Embryonic facial prominence (tissue), 1 donor: ENCODE data around the gene EIF2AK2.
A peak's percentile ranks its signal among the peaks of the same experiment; 100 is the strongest.
"Not testable (repeated sequence)": the region's sequence is repeated elsewhere in the genome, so short reads cannot be mapped to it uniquely, and the experiment has no call there.

Source experiments
- DNase-seq: peaks from one replicate; pipeline ENCODE4 v3.0.0-alpha.2; 2016; ENCODE audit errors: extremely low spot score

Gene EIF2AK2

GRCh38 chr2:37156857-37157714 lies at the start of gene EIF2AK2:
EIF2AK2 (minus strand) TSS chr2:37156980; CDS start chr2:37147806, 9,174 bp downstream.
- peak; percentile 70 for DNase-seq

GRCh38 chr2:37205689-37206341 lies 49.0 kb upstream of the EIF2AK2 start:
- no peak for DNase-seq

GRCh38 chr2:37205071-37205661 lies 48.4 kb upstream of the EIF2AK2 start:
- DNase-seq: not testable (repeated sequence)

GRCh38 chr2:37203708-37204107 lies 46.9 kb upstream of the EIF2AK2 start:
- no peak for DNase-seq

- no peak for DNase-seq
These were observed 45.0 kb upstream of the EIF2AK2 start for GRCh38 chr2:37201766-37202165.

- DNase-seq: no peak
These were observed 44.4 kb upstream of the EIF2AK2 start for GRCh38 chr2:37201208-37201607.

- no peak for DNase-seq
These were observed 41.9 kb upstream of the EIF2AK2 start for GRCh38 chr2:37198681-37199065.

GRCh38 chr2:37196320-37197195 lies 39.8 kb upstream of the EIF2AK2 start, which contains the start of gene CEBPZOS:
CEBPZOS (plus strand) TSS chr2:37196496; CDS start chr2:37199705, 3,209 bp downstream.
- DNase-seq: peak; percentile 73

GRCh38 chr2:37195862-37196319 lies 39.1 kb upstream of the EIF2AK2 start:
- DNase-seq: not testable (repeated sequence)

GRCh38 chr2:37192551-37192950 lies 35.8 kb upstream of the EIF2AK2 start:
- DNase-seq: no peak

GRCh38 chr2:37191747-37192146 lies 35.0 kb upstream of the EIF2AK2 start:
- no peak for DNase-seq

GRCh38 chr2:37191253-37191652 lies 34.5 kb upstream of the EIF2AK2 start:
- DNase-seq: no peak

- no peak for DNase-seq
These were observed 33.5 kb upstream of the EIF2AK2 start for GRCh38 chr2:37190290-37190689.

- no peak for DNase-seq
These were observed 32.8 kb upstream of the EIF2AK2 start for GRCh38 chr2:37189452-37190153.

GRCh38 chr2:37188570-37188969 lies 31.8 kb upstream of the EIF2AK2 start, which contains the start of gene SULT6B1:
SULT6B1 (minus strand) TSS chr2:37188670; CDS start chr2:37188640, 30 bp downstream.
- no peak for DNase-seq

- DNase-seq: no peak
These were observed 25.2 kb upstream of the EIF2AK2 start for GRCh38 chr2:37181726-37182684.

GRCh38 chr2:37180640-37181039 lies 23.9 kb upstream of the EIF2AK2 start:
- DNase-seq: no peak

- DNase-seq: no peak
These were observed 23.3 kb upstream of the EIF2AK2 start for GRCh38 chr2:37180006-37180639.

GRCh38 chr2:37173741-37174140 lies 17.0 kb upstream of the EIF2AK2 start:
- DNase-seq: no peak
